HepG2 (cell line): ENCODE results near the gene ZNRF3. TPM values are rescaled to one million over a fixed set of nuclear protein-coding genes. Genes with fewer than 3 reads are reported as not detected.
A peak's percentile ranks its signal among the peaks of the same experiment; 100 is the strongest.

Experiments
- ADNP ChIP-seq: sonication (generic); formaldehyde crosslinking; IDR thresholded peaks from 2 replicates; pipeline ENCODE4 v1.4.0; 2020; ENCODE audit warnings: missing genetic modification reagents
- DR1 ChIP-seq: sonication (generic); formaldehyde crosslinking; IDR thresholded peaks from 2 replicates; pipeline ENCODE4 v1.8.0; 2021; ENCODE audit warnings: mild to moderate bottlenecking, missing genetic modification reagents, inconsistent platforms
- E2F5 ChIP-seq: sonication (generic); formaldehyde crosslinking; conservative IDR thresholded peaks from 2 replicates; pipeline ENCODE4 v1.4.0; 2020; ENCODE audit warnings: missing genetic modification reagents
- HNF1A ChIP-seq, 2 experiments: sonication (generic) in 1 of 2; formaldehyde crosslinking in 1 of 2; IDR thresholded peaks; 2 replicates each; pipeline versions ENCODE4 v1.4.0 to v1.6.1; 2016 to 2020; ENCODE audit warnings: borderline replicate concordance in 1 of 2, low read depth in 1 of 2, mild to moderate bottlenecking in 1 of 2, missing genetic modification reagents in 1 of 2
- KAT2B ChIP-seq: fragments of 150-350 bp; IDR thresholded peaks from 2 replicates; pipeline ENCODE4 v1.6.1; 2014; ENCODE audit warnings: low read depth, low read length, borderline replicate concordance
- KDM2A ChIP-seq: sonication (generic); formaldehyde crosslinking; IDR thresholded peaks from 2 replicates; pipeline ENCODE4 v1.4.0; 2020; ENCODE audit warnings: low read depth, missing genetic modification reagents, borderline replicate concordance
- MBD4 ChIP-seq: IDR thresholded peaks from 2 replicates; pipeline ENCODE4 v1.6.1; 2012; ENCODE audit warnings: low read length, inconsistent platforms, borderline replicate concordance
- MED13 ChIP-seq: sonication (generic); formaldehyde crosslinking; IDR thresholded peaks from 2 replicates; pipeline ENCODE4 v1.5.0; 2020; ENCODE audit warnings: missing genetic modification reagents
- SIX4 ChIP-seq: sonication (generic); formaldehyde crosslinking; IDR thresholded peaks from 2 replicates; pipeline ENCODE4 v1.4.0; 2020; ENCODE audit warnings: missing genetic modification reagents
- SNAI1 ChIP-seq: sonication (generic); formaldehyde crosslinking; IDR thresholded peaks from 2 replicates; pipeline ENCODE4 v1.5.0; 2020; ENCODE audit warnings: mild to moderate bottlenecking, missing genetic modification reagents, borderline replicate concordance
- THAP11 ChIP-seq: IDR thresholded peaks from 2 replicates; pipeline ENCODE4 v1.6.1; 2016; ENCODE audit warnings: missing biosample characterization, missing genetic modification reagents
- USF2 ChIP-seq, 2 experiments: sonication (generic) in 1 of 2; formaldehyde crosslinking in 1 of 2; IDR thresholded peaks; 2 replicates each; pipeline versions ENCODE4 v1.5.1 to v1.6.1; 2011 to 2020; ENCODE audit warnings: borderline replicate concordance in 1 of 2, low read depth in 1 of 2, low read length in 1 of 2, mild to moderate bottlenecking in 1 of 2, missing genetic modification reagents in 1 of 2, moderate library complexity in 1 of 2
- YY1 ChIP-seq: IDR thresholded peaks from 2 replicates; pipeline ENCODE4 v1.6.1; 2011; ENCODE audit warnings: low read length, low read depth, moderate library complexity, mild to moderate bottlenecking; ENCODE audit not compliant: insufficient read depth, insufficient replicate concordance
- ZFP90 ChIP-seq: sonication (generic); formaldehyde crosslinking; IDR thresholded peaks from 2 replicates; pipeline ENCODE4 v1.8.0; 2022; ENCODE audit warnings: missing genetic modification reagents, mild to moderate bottlenecking, inconsistent platforms, borderline replicate concordance
- ZKSCAN5 ChIP-seq: sonication (generic); formaldehyde crosslinking; IDR thresholded peaks from 2 replicates; pipeline ENCODE4 v1.5.1; 2020; ENCODE audit warnings: mild to moderate bottlenecking, missing genetic modification reagents
- ZNF296 ChIP-seq: sonication (generic); formaldehyde crosslinking; conservative IDR thresholded peaks from 2 replicates; pipeline ENCODE4 v1.5.0; 2020; ENCODE audit warnings: mild to moderate bottlenecking, missing genetic modification reagents
- ZNF337 ChIP-seq: sonication (generic); formaldehyde crosslinking; IDR thresholded peaks from 2 replicates; pipeline ENCODE4 v1.5.1; 2020; ENCODE audit warnings: missing genetic modification reagents, low read depth, mild to moderate bottlenecking, borderline replicate concordance
- ZNF33B ChIP-seq: sonication (generic); formaldehyde crosslinking; IDR thresholded peaks from 2 replicates; pipeline ENCODE4 v1.5.1; 2020; ENCODE audit warnings: mild to moderate bottlenecking, missing genetic modification reagents
- ZNF530 ChIP-seq: sonication (generic); formaldehyde crosslinking; IDR thresholded peaks from 2 replicates; pipeline ENCODE4 v1.5.0; 2020; ENCODE audit warnings: low read depth, mild to moderate bottlenecking, missing genetic modification reagents
- ZNF564 ChIP-seq: sonication (generic); formaldehyde crosslinking; IDR thresholded peaks from 2 replicates; pipeline ENCODE4 v1.8.1; 2023; ENCODE audit warnings: mild to moderate bottlenecking, missing genetic modification reagents
- ZNF772 ChIP-seq: sonication (generic); formaldehyde crosslinking; IDR thresholded peaks from 2 replicates; pipeline ENCODE4 v1.5.0; 2020; ENCODE audit warnings: mild to moderate bottlenecking, missing genetic modification reagents
- polyA plus RNA-seq, 8 experiments: library from polyadenylated mRNA; depleted of rRNA in 3 of 8; stranded (reverse) in 7 of 8; unstranded in 1 of 8; fragments of >200 nt; fragmentation: Illumina TruSeq in 4 of 8; extraction: Trizol in 4 of 8; gene quantifications; 2 replicates each; pipeline versions ENCODE4 v1.2.1 to v1.2.3, GENCODE V29; 2011 to 2016; ENCODE audit warnings: low read depth in 4 of 8, missing spikeins in 1 of 8, mixed read lengths in 1 of 8; ENCODE audit not compliant: insufficient read depth in 1 of 8
- total RNA-seq, 5 experiments: library from RNA; depleted of rRNA; stranded (reverse); fragments of >200 nt; fragmentation: Illumina TruSeq; extraction: Trizol; gene quantifications; 2 replicates each; pipeline ENCODE4 v1.2.3, GENCODE V29; 2016; ENCODE audit warnings: low read depth in 1 of 5

ZNRF3 gene
- total and polyA plus RNA-seq, 2 of the 13 experiments (the other 11 are each of a cell fraction or from before 2014, with no cell fraction given), result 20.3 to 36.7 TPM

GRCh38 chr22:28923826-28924732 lies 40.7 kb downstream of the ZNRF3 start (continued):
- TF ChIP-seq THAP11 (CRISPR knock-in tag) (peak; percentile 70), SNAI1 (CRISPR knock-in tag) (no peak), MED13 (peak; percentile 97), ZKSCAN5 (no peak), YY1 (peak; percentile 69), ZNF530 (no peak), DR1 (no peak), KDM2A (CRISPR knock-in tag) (peak; percentile 91), ZNF772 (0 out of 2 replicates have a peak, but pooled peaks have one; percentile 17), ZNF296 (CRISPR knock-in tag) (no peak), KAT2B (no peak), ZFP90 (CRISPR knock-in tag) (0 out of 2 replicates have a peak, but pooled peaks have one; percentile 35), USF2 (IDR thresholded peaks at IDR 0.05; ENCODE audit: low read depth, low read length) (no peak), USF2 (CRISPR knock-in tag; IDR thresholded peaks at IDR 0.05; ENCODE audit: borderline replicate concordance) (no peak), ADNP (no peak), E2F5 (CRISPR knock-in tag) (peak; percentile 80; the same call in 1 of the 2 replicates), SIX4 (CRISPR knock-in tag) (peak; percentile 88), ZNF564 (CRISPR knock-in tag) (no peak), HNF1A (IDR thresholded peaks at IDR 0.05; ENCODE audit: low read depth) (peak; percentile 77), HNF1A (CRISPR knock-in tag; IDR thresholded peaks at IDR 0.05; ENCODE audit: borderline replicate concordance) (peak; percentile 92; the same call in 1 of the 2 replicates), ZNF33B (CRISPR knock-in tag) (0 out of 2 replicates have a peak, but pooled peaks have one; percentile 25), MBD4 (0 out of 2 replicates have a peak, but pooled peaks have one; percentile 19), ZNF337 (CRISPR knock-in tag) (no peak)
